ENCODE data around the gene RAP1GDS1.

DNA sequence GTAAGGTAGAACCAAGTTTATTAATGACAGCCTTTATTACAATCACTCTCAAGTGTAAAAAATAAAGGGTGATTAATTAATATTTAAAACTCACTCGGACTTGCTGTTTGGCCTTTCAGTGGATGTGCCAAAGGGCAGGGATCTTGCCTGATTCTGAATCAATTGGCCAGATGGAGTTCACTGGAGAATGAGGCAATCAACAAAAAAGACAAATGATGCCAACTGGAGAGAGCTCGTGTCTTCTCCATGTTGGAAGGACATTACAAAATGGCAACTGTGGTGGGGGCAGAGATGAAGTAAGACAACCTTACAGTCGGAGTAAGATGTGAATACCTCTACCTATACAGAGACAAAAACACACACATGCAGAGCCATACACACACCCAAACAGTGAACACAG lies 209.2 kb downstream of the RAP1GDS1 start:
- TF ChIP-seq MAFK (IDR thresholded peaks at IDR 0.05; ENCODE audit: low read depth, low read length) (no peak), POLR2A (IDR thresholded peaks at IDR 0.05; ENCODE audit: low read depth, low read length) (no peak), RFX5 (IDR thresholded peaks at IDR 0.05; ENCODE audit: low read depth, low read length) (no peak), ELK1 (IDR thresholded peaks at IDR 0.05; ENCODE audit: borderline replicate concordance, low read depth, low read length) (no peak), CHD1 (IDR thresholded peaks at IDR 0.05; ENCODE audit: low read depth, low read length) (no peak), USF2 (IDR thresholded peaks at IDR 0.05; ENCODE audit: low read depth, low read length) (no peak), RAD21 (IDR thresholded peaks at IDR 0.05; ENCODE audit: low read length) (no peak)
- TF ChIP-seq, protein P1, sequence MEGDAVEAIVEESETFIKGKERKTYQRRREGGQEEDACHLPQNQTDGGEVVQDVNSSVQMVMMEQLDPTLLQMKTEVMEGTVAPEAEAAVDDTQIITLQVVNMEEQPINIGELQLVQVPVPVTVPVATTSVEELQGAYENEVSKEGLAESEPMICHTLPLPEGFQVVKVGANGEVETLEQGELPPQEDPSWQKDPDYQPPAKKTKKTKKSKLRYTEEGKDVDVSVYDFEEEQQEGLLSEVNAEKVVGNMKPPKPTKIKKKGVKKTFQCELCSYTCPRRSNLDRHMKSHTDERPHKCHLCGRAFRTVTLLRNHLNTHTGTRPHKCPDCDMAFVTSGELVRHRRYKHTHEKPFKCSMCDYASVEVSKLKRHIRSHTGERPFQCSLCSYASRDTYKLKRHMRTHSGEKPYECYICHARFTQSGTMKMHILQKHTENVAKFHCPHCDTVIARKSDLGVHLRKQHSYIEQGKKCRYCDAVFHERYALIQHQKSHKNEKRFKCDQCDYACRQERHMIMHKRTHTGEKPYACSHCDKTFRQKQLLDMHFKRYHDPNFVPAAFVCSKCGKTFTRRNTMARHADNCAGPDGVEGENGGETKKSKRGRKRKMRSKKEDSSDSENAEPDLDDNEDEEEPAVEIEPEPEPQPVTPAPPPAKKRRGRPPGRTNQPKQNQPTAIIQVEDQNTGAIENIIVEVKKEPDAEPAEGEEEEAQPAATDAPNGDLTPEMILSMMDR (conservative IDR thresholded peaks at IDR 0.05; ENCODE audit: low read depth, low read length), result no peak

All from IMR-90 (cell line).